ACC112 (cell line): ENCODE data around the gene UGT1A3.

Source experiments
- H2AFZ ChIP-seq: fragments of 200-600 bp; sonication (generic); one replicate; pipeline ENCODE4 v1.6.0; 2017; ENCODE audit warnings: antibody characterized with exemption, low read length; ENCODE audit not compliant: unreplicated experiment
- H3K27ac ChIP-seq: fragments of 200-600 bp; sonication (generic); 2 replicates; pipeline ENCODE4 v1.5.1; 2014; ENCODE audit warnings: low read depth, mild to moderate bottlenecking, antibody characterized with exemption, low read length, moderate library complexity
- H3K27me3 ChIP-seq: fragments of 200-600 bp; sonication (generic); 2 replicates; pipeline ENCODE4 v1.6.1; 2014; ENCODE audit warnings: mild to moderate bottlenecking, antibody characterized with exemption, low read length, moderate library complexity, mixed read lengths; ENCODE audit not compliant: insufficient read depth
- H3K36me3 ChIP-seq: fragments of 200-600 bp; sonication (generic); 2 replicates; pipeline ENCODE4 v1.6.1; 2016; ENCODE audit warnings: mild to moderate bottlenecking, antibody characterized with exemption, low read length, moderate library complexity, mixed read lengths; ENCODE audit not compliant: insufficient read depth
- H3K4me1 ChIP-seq: fragments of 200-600 bp; sonication (generic); one replicate; pipeline ENCODE4 v1.6.1; 2016; ENCODE audit warnings: low read length, mixed read lengths; ENCODE audit not compliant: insufficient read depth, unreplicated experiment, control insufficient read depth
- H3K4me3 ChIP-seq: fragments of 200-600 bp; sonication (generic); 2 replicates; pipeline ENCODE4 v1.5.1; 2014; ENCODE audit warnings: mild to moderate bottlenecking, low read depth, low read length
- H3K79me2 ChIP-seq: fragments of 200-600 bp; sonication (generic); one replicate; pipeline ENCODE4 v1.6.0; 2016; ENCODE audit warnings: low read length; ENCODE audit not compliant: control insufficient read depth, unreplicated experiment, insufficient read depth

The UGT1A3 gene

DNA sequence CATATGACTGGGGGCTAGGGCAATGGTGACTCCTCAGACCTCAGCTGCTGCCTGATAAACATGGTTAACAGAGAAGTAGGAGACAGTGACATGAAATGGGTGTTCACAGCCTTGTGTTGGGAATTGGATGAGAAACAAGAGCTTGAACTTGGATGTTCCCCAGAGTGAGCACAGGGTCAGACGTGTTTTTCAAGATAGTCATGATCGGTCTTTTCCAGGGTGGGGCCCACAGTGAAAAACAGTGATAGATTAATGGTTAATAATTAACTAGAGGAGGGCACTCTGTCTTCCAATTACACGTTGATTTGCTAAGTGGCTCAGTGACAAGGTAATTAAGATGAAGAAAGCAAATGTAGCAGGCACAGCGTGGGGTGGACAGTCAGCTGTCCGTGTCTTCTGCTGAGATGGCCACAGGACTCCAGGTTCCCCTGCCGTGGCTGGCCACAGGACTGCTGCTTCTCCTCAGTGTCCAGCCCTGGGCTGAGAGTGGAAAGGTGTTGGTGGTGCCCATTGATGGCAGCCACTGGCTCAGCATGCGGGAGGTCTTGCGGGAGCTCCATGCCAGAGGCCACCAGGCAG lies at the start of gene UGT1A3:
Gene UGT1A3 (plus strand): TSS at position 320 of the 579 bp plus-strand sequence. CDS start 85 bp downstream, at position 405.
- Histone ChIP-seq H3K27ac (no peak within 1 kb of the TSS), H3K27me3 (peaks cover 20% of the 10 kb centered on the region), H3K4me1 (no peaks in the 10 kb centered on the region), H3K36me3 (no peaks in the 10 kb centered on the region), H3K4me3 (no peak within 1 kb of the TSS), H3K79me2 (no peaks in the 10 kb centered on the region), H2AFZ (no peak within 1 kb of the TSS)

DNA sequence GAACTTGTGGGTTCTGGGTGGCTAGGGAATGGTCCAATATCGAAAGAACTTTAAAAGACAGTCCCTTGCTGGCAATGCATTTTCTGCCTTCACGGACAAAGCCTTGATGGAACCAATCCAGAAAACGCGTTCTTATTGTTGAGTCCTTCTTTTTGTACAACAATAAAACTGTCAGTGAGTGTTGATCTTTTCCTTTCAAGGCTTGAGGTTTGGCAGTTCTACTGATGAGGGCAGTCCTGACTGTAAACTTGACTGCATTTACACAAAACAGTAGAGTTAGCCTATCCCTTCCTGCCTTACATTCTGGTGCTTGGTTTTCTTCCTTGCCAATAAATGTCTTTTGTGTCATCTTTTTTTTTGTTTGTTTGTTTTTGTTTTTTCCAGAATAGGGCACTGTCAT lies 49.6 kb upstream of the UGT1A3 start:
- Histone ChIP-seq H3K4me3 (no peak overlapping the region), H2AFZ (no peak overlapping the region), H3K79me2 (no peaks in the 10 kb centered on the region), H3K27ac (no peak overlapping the region), H3K4me1 (no peaks in the 10 kb centered on the region), H3K36me3 (no peaks in the 10 kb centered on the region), H3K27me3 (peaks cover 29% of the 10 kb centered on the region)

DNA sequence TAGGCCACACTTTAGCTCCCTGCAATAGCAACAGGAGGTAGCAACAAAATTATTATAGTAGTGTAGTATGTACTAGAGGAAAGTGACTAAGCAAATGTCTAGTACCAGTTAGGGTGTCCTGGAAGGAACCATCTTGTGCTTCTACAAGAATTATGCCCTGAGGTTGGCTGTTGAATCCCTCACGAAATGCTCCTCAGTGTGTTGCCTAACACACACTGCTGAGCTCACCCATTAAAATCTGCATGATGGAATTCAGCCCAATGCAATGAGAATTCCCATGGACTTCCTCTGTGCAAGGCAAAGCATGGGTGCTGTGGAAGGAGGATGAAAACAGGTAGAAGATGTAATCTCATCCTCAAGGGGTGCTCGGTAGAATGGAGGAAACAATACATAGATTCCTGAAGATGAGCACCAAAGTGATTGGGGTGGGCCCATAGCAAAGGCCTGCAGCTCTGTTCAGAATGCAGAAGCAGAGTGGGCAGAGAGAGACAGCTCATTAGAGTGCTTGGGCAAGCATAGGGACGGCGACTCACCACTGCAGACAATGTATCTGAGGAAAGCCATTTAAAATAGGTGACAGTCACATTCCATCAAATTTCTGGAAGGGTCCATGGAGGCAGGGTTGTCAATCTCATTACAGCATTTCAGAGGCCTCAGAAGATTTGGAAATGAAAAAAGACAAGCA lies 48.3 kb upstream of the UGT1A3 start:
- H3K4me1 ChIP-seq, result no peaks in the 10 kb centered on the region
- H3K27me3 ChIP-seq, result peaks cover 29% of the 10 kb centered on the region
- H3K79me2 ChIP-seq, result no peaks in the 10 kb centered on the region
- H3K27ac ChIP-seq, result no peak overlapping the region
- no peak overlapping the region for H2AFZ ChIP-seq
- H3K36me3 ChIP-seq, result no peaks in the 10 kb centered on the region
- H3K4me3 ChIP-seq, result no peak overlapping the region

DNA sequence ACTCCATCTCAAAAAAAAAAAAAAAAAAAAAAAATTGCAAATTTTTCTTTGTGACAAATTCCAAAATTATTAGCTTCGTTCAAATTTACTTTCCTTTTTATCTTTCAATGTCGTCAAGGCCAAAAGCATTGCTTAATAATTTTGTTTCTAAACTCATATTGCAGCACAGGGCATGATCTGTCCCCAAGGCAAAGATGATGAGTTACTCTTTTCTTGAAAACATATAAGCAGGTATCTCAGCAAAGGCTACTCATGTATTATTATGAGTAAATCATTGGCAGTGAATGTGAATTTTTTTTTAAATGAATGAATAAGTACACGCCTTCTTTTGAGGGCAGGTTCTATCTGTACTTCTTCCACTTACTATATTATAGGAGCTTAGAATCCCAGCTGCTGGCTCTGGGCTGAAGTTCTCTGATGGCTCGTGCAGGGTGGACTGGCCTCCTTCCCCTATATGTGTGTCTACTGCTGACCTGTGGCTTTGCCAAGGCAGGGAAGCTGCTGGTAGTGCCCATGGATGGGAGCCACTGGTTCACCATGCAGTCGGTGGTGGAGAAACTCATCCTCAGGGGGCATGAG lies 47.2 kb upstream of the UGT1A3 start, which contains the start of gene UGT1A7:
Gene UGT1A7 (plus strand): TSS at position 381 of the 579 bp plus-strand sequence. CDS start 37 bp downstream, at position 418.
- no peak within 1 kb of the TSS for H3K27ac ChIP-seq
- H3K36me3 ChIP-seq, result no peaks in the 10 kb centered on the region
- no peaks in the 10 kb centered on the region for H3K79me2 ChIP-seq
- H3K4me1 ChIP-seq, result no peaks in the 10 kb centered on the region
- H3K4me3 ChIP-seq, result no peak within 1 kb of the TSS
- no peak within 1 kb of the TSS for H2AFZ ChIP-seq
- peaks cover 28% of the 10 kb centered on the region for H3K27me3 ChIP-seq

DNA sequence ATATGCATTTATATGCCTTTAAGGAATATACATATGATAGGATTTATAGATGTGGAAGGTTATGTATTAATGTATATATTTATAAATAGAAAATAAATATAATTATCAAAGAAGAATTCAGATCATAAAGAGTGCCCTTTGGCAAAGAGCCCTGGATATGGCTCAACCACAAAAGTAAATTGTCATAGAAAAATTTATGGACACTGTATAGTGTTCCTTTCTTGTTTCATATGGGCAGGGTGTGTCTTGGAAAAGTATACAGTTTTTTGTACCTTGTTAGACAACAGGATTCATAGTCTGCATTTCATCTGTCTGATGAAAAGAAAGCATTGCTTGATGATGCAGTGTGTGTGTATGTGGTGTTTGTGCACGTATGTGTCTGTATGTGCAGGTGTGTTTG lies 44.2 kb upstream of the UGT1A3 start:
- no peak overlapping the region for H3K27ac ChIP-seq
- peaks cover 28% of the 10 kb centered on the region for H3K27me3 ChIP-seq
- H3K36me3 ChIP-seq, result no peaks in the 10 kb centered on the region
- no peak overlapping the region for H3K4me3 ChIP-seq
- no peaks in the 10 kb centered on the region for H3K79me2 ChIP-seq
- H3K4me1 ChIP-seq, result no peaks in the 10 kb centered on the region
- no peak overlapping the region for H2AFZ ChIP-seq

DNA sequence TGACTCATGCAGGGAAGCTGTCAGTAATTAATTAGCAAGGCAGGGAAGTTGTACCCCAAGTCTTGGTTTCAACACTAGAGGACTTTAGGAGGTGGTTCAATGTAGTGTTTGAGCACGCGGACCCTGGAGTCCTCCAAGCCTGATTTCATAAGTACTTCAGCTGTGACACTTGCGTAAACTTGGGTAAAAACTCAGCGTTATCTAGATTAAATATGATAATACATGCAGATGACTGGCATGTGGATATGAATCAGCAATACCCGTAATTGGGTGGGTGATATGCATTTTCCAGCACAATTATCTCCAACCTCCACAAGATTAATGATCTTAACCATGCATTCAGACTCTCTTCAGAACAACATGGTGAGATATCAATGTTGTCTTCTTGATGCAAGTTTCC lies 41.9 kb upstream of the UGT1A3 start:
- no peak overlapping the region for H2AFZ ChIP-seq
- H3K27ac ChIP-seq, result no peak overlapping the region

DNA sequence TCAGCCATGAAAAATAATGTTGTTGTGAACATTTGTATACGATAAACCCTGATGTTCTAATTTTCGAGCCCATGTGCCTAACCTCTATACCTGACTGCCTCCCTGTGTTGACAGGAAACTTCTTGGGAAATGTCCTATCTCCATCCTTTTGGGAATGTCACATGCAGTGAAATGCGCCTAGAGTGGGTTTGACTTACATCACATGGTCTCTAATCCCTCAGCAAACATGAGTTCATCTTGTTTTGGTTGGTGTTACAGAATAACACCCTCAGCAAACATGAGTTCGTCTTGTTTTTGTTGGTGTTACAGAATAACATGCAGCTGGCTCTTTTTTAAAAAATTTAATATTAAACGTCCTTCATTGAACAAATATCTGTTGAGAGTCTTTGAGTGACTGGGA lies 40.5 kb upstream of the UGT1A3 start:
- Histone ChIP-seq H2AFZ (no peak overlapping the region), H3K27me3 (peaks cover 36% of the 10 kb centered on the region), H3K4me1 (no peaks in the 10 kb centered on the region), H3K4me3 (no peak overlapping the region), H3K27ac (no peak overlapping the region), H3K36me3 (no peaks in the 10 kb centered on the region), H3K79me2 (no peaks in the 10 kb centered on the region)

More for the DNA sequence above, 41.9 kb upstream of the UGT1A3 start:
- H3K36me3 ChIP-seq, result no peaks in the 10 kb centered on the region
- H3K4me1 ChIP-seq, result no peaks in the 10 kb centered on the region
- no peaks in the 10 kb centered on the region for H3K79me2 ChIP-seq
- H3K27me3 ChIP-seq, result peaks cover 39% of the 10 kb centered on the region
- no peak overlapping the region for H3K4me3 ChIP-seq

DNA sequence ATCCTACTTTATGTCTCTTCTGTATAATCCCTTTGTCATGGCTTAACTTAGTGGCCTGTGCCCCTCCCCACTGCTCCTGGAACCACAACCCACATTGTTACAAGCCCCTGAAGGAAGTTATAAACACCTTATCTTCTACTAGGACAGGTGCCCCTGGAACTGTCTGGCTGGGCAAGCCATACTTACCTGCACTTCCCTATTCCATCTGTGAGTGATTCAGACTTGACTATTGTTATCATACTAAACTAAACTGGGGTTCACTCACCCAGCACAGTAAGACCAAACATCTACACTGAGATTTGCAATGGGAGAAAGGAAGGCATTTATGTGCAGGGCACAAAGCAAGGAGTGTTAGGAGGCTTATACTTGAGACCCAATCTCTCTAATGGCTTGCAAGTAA lies 39.8 kb upstream of the UGT1A3 start:
- Histone ChIP-seq H3K27me3 (peaks cover 34% of the 10 kb centered on the region), H3K79me2 (no peaks in the 10 kb centered on the region), H3K36me3 (no peaks in the 10 kb centered on the region), H3K4me3 (no peak overlapping the region), H2AFZ (no peak overlapping the region), H3K27ac (no peak overlapping the region), H3K4me1 (no peaks in the 10 kb centered on the region)

DNA sequence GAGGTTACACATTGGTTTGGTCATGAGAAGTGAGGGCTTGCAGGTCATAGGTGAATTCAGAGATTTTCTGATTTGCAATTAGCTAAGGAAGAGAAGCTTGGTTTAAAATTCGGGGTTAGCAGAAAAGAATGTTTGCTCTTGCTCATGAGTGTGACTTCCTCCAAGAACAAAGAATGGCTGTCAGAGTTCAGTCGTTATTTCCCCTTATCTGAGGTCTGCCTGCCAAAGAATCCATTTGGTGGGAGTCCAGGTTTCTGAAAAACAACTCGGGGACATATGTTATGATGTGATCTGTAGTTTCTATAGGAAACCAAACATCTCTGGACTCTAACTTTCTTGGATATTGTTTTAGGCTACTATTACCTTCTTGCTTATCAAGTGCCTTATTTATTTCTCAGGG lies 39.3 kb upstream of the UGT1A3 start:
- Histone ChIP-seq H3K27ac (no peak overlapping the region), H3K4me3 (no peak overlapping the region), H3K79me2 (no peaks in the 10 kb centered on the region), H2AFZ (no peak overlapping the region), H3K36me3 (no peaks in the 10 kb centered on the region), H3K4me1 (no peaks in the 10 kb centered on the region), H3K27me3 (peaks cover 32% of the 10 kb centered on the region)

DNA sequence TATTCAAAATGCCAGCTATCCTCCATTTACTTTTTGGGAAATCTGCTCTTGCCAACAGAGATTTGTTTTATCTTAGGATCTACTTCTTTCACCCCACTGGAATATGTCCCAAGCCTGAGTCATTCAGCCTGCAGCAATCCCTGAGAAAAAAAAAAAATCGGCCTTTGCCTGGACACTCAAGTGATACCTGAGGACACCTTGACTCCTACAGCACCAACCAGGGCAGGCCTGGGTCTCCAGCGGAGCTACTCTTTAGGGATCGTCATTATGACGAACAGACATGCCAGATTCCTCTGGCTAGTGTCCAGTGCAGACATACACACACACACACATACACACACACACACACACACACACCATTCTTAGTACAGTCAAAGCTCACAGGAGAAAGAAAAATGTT lies 38.4 kb upstream of the UGT1A3 start:
- peaks cover 32% of the 10 kb centered on the region for H3K27me3 ChIP-seq
- no peaks in the 10 kb centered on the region for H3K4me1 ChIP-seq
- no peaks in the 10 kb centered on the region for H3K36me3 ChIP-seq
- no peaks in the 10 kb centered on the region for H3K79me2 ChIP-seq
- no peak overlapping the region for H2AFZ ChIP-seq
- no peak overlapping the region for H3K4me3 ChIP-seq
- H3K27ac ChIP-seq, result no peak overlapping the region
